H1 (cell line): Measurements from ENCODE around the gene RITA1. TPM values are rescaled to one million over a fixed set of nuclear protein-coding genes. Genes with fewer than 3 reads are reported as not detected.

Source experiments
- CTCF ChIA-PET: fragments of 300-600 bp; sonication (Branson Sonifier 250); formaldehyde crosslinking; loops from one replicate; lab custom pipeline; 2021; ENCODE audit not compliant: partially characterized antibody; lab: Charles Lee
- POLR2A ChIA-PET: fragments of 300-600 bp; sonication (Branson Sonifier 250); formaldehyde crosslinking; loops from one replicate; lab custom pipeline; 2021; ENCODE audit warnings: inconsistent platforms; ENCODE audit not compliant: partially characterized antibody; lab: Charles Lee
- DNase-seq, 2 experiments: peaks; one replicate each; pipeline versions ENCODE4 v3.0.0 to v3.0.0-alpha.2; 2010 to 2022; ENCODE audit warnings: low spot score in 2 of 2, low read depth in 1 of 2, mixed read lengths in 1 of 2
- FAIRE-seq: peaks from 2 replicates; lab custom pipeline; 2011; peaks lifted over from hg19 to GRCh38; lab: Jason Lieb, UNC
- H2AFZ ChIP-seq: 2 replicates; pipeline ENCODE4 v1.8.1; 2012; ENCODE audit warnings: low read length, inconsistent platforms
- H2AK5ac ChIP-seq: 2 replicates; pipeline ENCODE4 v1.6.1; 2013; ENCODE audit warnings: low read depth, low read length
- H2BK120ac ChIP-seq: replicated peaks from 2 replicates; pipeline ENCODE3; 2013; ENCODE audit warnings: low read depth, low read length, inconsistent platforms
- H2BK12ac ChIP-seq: 2 replicates; pipeline ENCODE4 v1.6.1; 2013; ENCODE audit warnings: low read depth, low read length
- H2BK15ac ChIP-seq: 2 replicates; pipeline ENCODE4 v1.6.1; 2013; ENCODE audit warnings: low read length
- H2BK20ac ChIP-seq: 2 replicates; pipeline ENCODE4 v1.6.1; 2013; ENCODE audit warnings: low read length
- H2BK5ac ChIP-seq: 2 replicates; pipeline ENCODE4 v1.6.1; 2013; ENCODE audit warnings: low read depth, low read length
- H3K14ac ChIP-seq: 2 replicates; pipeline ENCODE4 v1.6.1; 2013; ENCODE audit warnings: inconsistent platforms; ENCODE audit not compliant: insufficient read length
- H3K18ac ChIP-seq: 2 replicates; pipeline ENCODE4 v1.6.1; 2013; ENCODE audit warnings: low read length; ENCODE audit errors: extremely low read depth
- H3K23ac ChIP-seq: 2 replicates; pipeline ENCODE4 v1.6.1; 2013; ENCODE audit warnings: inconsistent platforms; ENCODE audit not compliant: insufficient read length
- H3K23me2 ChIP-seq: 2 replicates; pipeline ENCODE4 v1.6.1; 2013; ENCODE audit warnings: low read depth, low read length
- H3K27ac ChIP-seq: 2 replicates; pipeline ENCODE4 v1.6.1; 2011; ENCODE audit warnings: low read depth, low read length, inconsistent platforms
- H3K27me3 ChIP-seq, 4 experiments: replicated peaks in 1 of 4; 1 replicate in 1 of 4; 2 replicates in 3 of 4; pipeline versions ENCODE4 v1.6.1 to v1.8.1; 2011 to 2013; ENCODE audit warnings: low read length in 3 of 4, mild to moderate bottlenecking in 3 of 4, inconsistent platforms in 2 of 4, mixed read lengths in 2 of 4, moderate library complexity in 1 of 4; ENCODE audit not compliant: control insufficient read depth in 3 of 4, insufficient read depth in 3 of 4; ENCODE audit errors: extremely low read depth in 1 of 4
- H3K36me3 ChIP-seq, 4 experiments: 2 replicates each; pipeline versions ENCODE4 v1.6.1 to v1.8.1; 2011 to 2013; ENCODE audit warnings: mild to moderate bottlenecking in 4 of 4, low read length in 3 of 4, moderate library complexity in 2 of 4, control low read depth in 1 of 4, inconsistent platforms in 1 of 4; ENCODE audit not compliant: insufficient read depth in 4 of 4, control insufficient read depth in 2 of 4
- H3K4ac ChIP-seq: replicated peaks from 2 replicates; pipeline ENCODE3; 2013; ENCODE audit warnings: low read length, low read depth, mixed read lengths, inconsistent platforms; ENCODE audit not compliant: insufficient read length
- H3K4me1 ChIP-seq, 4 experiments: replicated peaks in 1 of 4; 1 replicate in 1 of 4; 2 replicates in 3 of 4; pipeline versions ENCODE4 v1.6.1 to v1.8.1; 2011 to 2013; ENCODE audit warnings: low read length in 3 of 4, inconsistent platforms in 2 of 4, mixed read lengths in 1 of 4; ENCODE audit not compliant: insufficient read depth in 4 of 4, control insufficient read depth in 3 of 4
- H3K4me2 ChIP-seq, 2 experiments: 2 replicates each; pipeline versions ENCODE4 v1.6.1 to v1.8.1; 2011 to 2013; ENCODE audit warnings: low read depth in 2 of 2, low read length in 2 of 2, control low read depth in 1 of 2, inconsistent platforms in 1 of 2, mild to moderate bottlenecking in 1 of 2; ENCODE audit not compliant: insufficient read depth in 1 of 2
- H3K4me3 ChIP-seq, 4 experiments: fragments of 200-600, 300-600 bp in 1 of 4; sonication (generic), shearing (Covaris generic), sonication (Bioruptor Twin) in 1 of 4; 2 replicates each; pipeline versions ENCODE4 v1.5.1 to v1.8.1; 2011 to 2016; ENCODE audit warnings: low read length in 4 of 4, low read depth in 3 of 4, control low read depth in 2 of 4, inconsistent platforms in 2 of 4, mild to moderate bottlenecking in 2 of 4, mixed read lengths in 1 of 4, moderate library complexity in 1 of 4; ENCODE audit not compliant: insufficient read depth in 2 of 4; ENCODE audit errors: extremely low read depth in 1 of 4
- H3K56ac ChIP-seq: replicated peaks from 2 replicates; pipeline ENCODE3; 2013; ENCODE audit warnings: low read depth, mild to moderate bottlenecking, mixed read lengths, low read length, inconsistent platforms; ENCODE audit not compliant: insufficient read length
- H3K79me1 ChIP-seq: 2 replicates; pipeline ENCODE4 v1.6.1; 2013; ENCODE audit warnings: low read depth, low read length, control low read depth
- H3K79me2 ChIP-seq, 2 experiments: 2 replicates each; pipeline versions ENCODE4 v1.6.1 to v1.8.1; 2012 to 2013; ENCODE audit warnings: low read length in 2 of 2, mild to moderate bottlenecking in 2 of 2, inconsistent platforms in 1 of 2; ENCODE audit not compliant: insufficient read depth in 2 of 2, control insufficient read depth in 1 of 2
- H3K9ac ChIP-seq, 4 experiments: replicated peaks in 1 of 4; 1 replicate in 1 of 4; 2 replicates in 3 of 4; pipeline versions ENCODE4 v1.6.1 to v1.8.1; 2011 to 2013; ENCODE audit warnings: low read depth in 3 of 4, low read length in 3 of 4, control low read depth in 2 of 4, mild to moderate bottlenecking in 2 of 4, moderate library complexity in 2 of 4, inconsistent platforms in 1 of 4; ENCODE audit errors: extremely low read depth in 1 of 4
- H3K9me3 ChIP-seq, 2 experiments: 2 replicates each; pipeline versions ENCODE4 v1.6.1 to v1.8.1; 2012 to 2013; ENCODE audit warnings: mild to moderate bottlenecking in 2 of 2, moderate library complexity in 2 of 2, control low read depth in 1 of 2, inconsistent platforms in 1 of 2, low read depth in 1 of 2, low read length in 1 of 2, mixed read lengths in 1 of 2; ENCODE audit not compliant: insufficient read depth in 2 of 2
- H4K20me1 ChIP-seq, 2 experiments: replicated peaks in 1 of 2; 2 replicates each; pipeline versions ENCODE3 to v1.8.1; 2011 to 2013; ENCODE audit warnings: inconsistent platforms in 2 of 2, low read length in 2 of 2, mild to moderate bottlenecking in 1 of 2; ENCODE audit not compliant: insufficient read depth in 2 of 2, control insufficient read depth in 1 of 2
- H4K5ac ChIP-seq: 2 replicates; pipeline ENCODE4 v1.6.1; 2013; ENCODE audit warnings: low read length, low read depth, mixed read lengths, inconsistent platforms; ENCODE audit not compliant: insufficient read length
- H4K8ac ChIP-seq: 2 replicates; pipeline ENCODE4 v1.8.0; 2013; ENCODE audit warnings: mild to moderate bottlenecking, moderate library complexity, low read length, inconsistent platforms; ENCODE audit not compliant: insufficient read depth; ENCODE audit errors: extremely low read depth
- H4K91ac ChIP-seq: replicated peaks from 2 replicates; pipeline ENCODE3; 2013; ENCODE audit warnings: low read length, mixed read lengths, inconsistent platforms; ENCODE audit not compliant: insufficient read length
- ASH2L ChIP-seq: fragments of 200-600, 300-600 bp; sonication (generic); IDR thresholded peaks from one replicate; pipeline ENCODE4 v1.7.1; 2017; ENCODE audit warnings: low read length
- BACH1 ChIP-seq: IDR thresholded peaks from 2 replicates; pipeline ENCODE4 v1.6.1; 2012; ENCODE audit warnings: low read length, improper control_type of control experiment
- CBX8 ChIP-seq: fragments of 300-800, 300-1000 bp; sonication (generic); IDR thresholded peaks from 2 replicates; pipeline ENCODE4 v1.7.1; 2016; ENCODE audit warnings: low read depth, low read length, borderline replicate concordance
- CEBPB ChIP-seq: IDR thresholded peaks from 2 replicates; pipeline ENCODE4 v1.6.1; 2012; ENCODE audit warnings: low read depth, low read length
- FOSL1 ChIP-seq: IDR thresholded peaks from 2 replicates; pipeline ENCODE4 v1.6.1; 2011; ENCODE audit warnings: mild to moderate bottlenecking, low read depth, low read length, moderate library complexity; ENCODE audit not compliant: insufficient read depth
- GABPA ChIP-seq: IDR thresholded peaks from 2 replicates; pipeline ENCODE4 v1.6.1; 2011; ENCODE audit warnings: mild to moderate bottlenecking, low read length, moderate library complexity, borderline replicate concordance; ENCODE audit not compliant: insufficient read depth
- GTF2F1 ChIP-seq: IDR thresholded peaks from 2 replicates; pipeline ENCODE4 v1.6.1; 2012; ENCODE audit warnings: low read depth, low read length, improper control_type of control experiment, borderline replicate concordance
- HDAC2 ChIP-seq, 2 experiments: fragments of 300-600 bp in 1 of 2; sonication (generic) in 1 of 2; IDR thresholded peaks; 2 replicates each; pipeline ENCODE4 v1.6.1; 2011 to 2012; ENCODE audit warnings: low read depth in 2 of 2, low read length in 2 of 2, mild to moderate bottlenecking in 2 of 2, moderate library complexity in 2 of 2, borderline replicate concordance in 1 of 2, inconsistent platforms in 1 of 2
- KDM1A ChIP-seq: fragments of 200-600, 300-600 bp; sonication (generic); IDR thresholded peaks from 2 replicates; pipeline ENCODE4 v1.7.1; 2016; ENCODE audit warnings: mild to moderate bottlenecking, low read length, borderline replicate concordance
- PHF8 ChIP-seq: fragments of 200-600 bp; sonication (generic); conservative IDR thresholded peaks from 2 replicates; pipeline ENCODE4 v1.7.1; 2012; ENCODE audit warnings: low read depth, mild to moderate bottlenecking, inconsistent platforms, low read length, moderate library complexity
- RNF2 ChIP-seq: fragments of 200-900, 300-1000 bp; sonication (generic); IDR thresholded peaks from 2 replicates; pipeline ENCODE4 v1.7.1; 2016; ENCODE audit warnings: borderline replicate concordance, low read depth, mild to moderate bottlenecking, antibody characterized with exemption, low read length; ENCODE audit not compliant: poor library complexity, severe bottlenecking; ENCODE audit errors: missing control alignments
- RXRA ChIP-seq: IDR thresholded peaks from 2 replicates; pipeline ENCODE4 v1.6.1; 2011; ENCODE audit warnings: low read depth, mild to moderate bottlenecking, low read length, moderate library complexity; ENCODE audit not compliant: insufficient read depth
- SRF ChIP-seq: IDR thresholded peaks from 2 replicates; pipeline ENCODE4 v1.6.1; 2011; ENCODE audit warnings: mild to moderate bottlenecking, low read depth, low read length, moderate library complexity
- YY1 ChIP-seq: IDR thresholded peaks from 2 replicates; pipeline ENCODE4 v1.6.1; 2011; ENCODE audit warnings: low read depth, mild to moderate bottlenecking, low read length
- WGBS, 2 experiments: shearing (Covaris generic) in 1 of 2; methylation state at CpG; one replicate each; pipeline versions ENCODE4 v1.1.6 to v1.1.7; 2013 to 2015; ENCODE audit warnings: low lambda C conversion rate in 2 of 2, mixed read lengths in 2 of 2, inconsistent platforms in 1 of 2, low coverage in 1 of 2, missing lambda C conversion rate in 1 of 2; ENCODE audit not compliant: insufficient replicate concordance in 2 of 2, insufficient coverage in 1 of 2, insufficient read length in 1 of 2; ENCODE audit errors: extremely low coverage in 1 of 2, missing lambda C conversion rate in 1 of 2; 5-methylcytosine and 5-hydroxymethylcytosine counted together
- polyA plus RNA-seq, 7 experiments: library from polyadenylated mRNA; depleted of rRNA in 3 of 7; stranded (reverse) in 5 of 7; unstranded in 2 of 7; fragments of >200 nt in 5 of 7; fragments of 200-250 nt in 2 of 7; gene quantifications; 1 replicate in 5 of 7; 2 replicates in 1 of 7; 4 replicates in 1 of 7; pipeline versions ENCODE4 v1.2.1 to v1.2.3, GENCODE V29; 2011 to 2013; ENCODE audit warnings: missing spikeins in 2 of 7, mixed read lengths in 2 of 7
- total RNA-seq: library from RNA; stranded (reverse); fragmentation: NEBNext Ultra II Directional; extraction: Animal tissue kit (Norgen Biotek cat#: 25700); gene quantifications from 2 replicates; pipeline ENCODE4 v1.2.1, GENCODE V29; 2021

RITA1 gene
- total and polyA plus RNA-seq, 2 of the 8 experiments (the other 6 are each of a cell fraction or from before 2014, with no cell fraction given) = 24.1 to 25.8 TPM

DNA sequence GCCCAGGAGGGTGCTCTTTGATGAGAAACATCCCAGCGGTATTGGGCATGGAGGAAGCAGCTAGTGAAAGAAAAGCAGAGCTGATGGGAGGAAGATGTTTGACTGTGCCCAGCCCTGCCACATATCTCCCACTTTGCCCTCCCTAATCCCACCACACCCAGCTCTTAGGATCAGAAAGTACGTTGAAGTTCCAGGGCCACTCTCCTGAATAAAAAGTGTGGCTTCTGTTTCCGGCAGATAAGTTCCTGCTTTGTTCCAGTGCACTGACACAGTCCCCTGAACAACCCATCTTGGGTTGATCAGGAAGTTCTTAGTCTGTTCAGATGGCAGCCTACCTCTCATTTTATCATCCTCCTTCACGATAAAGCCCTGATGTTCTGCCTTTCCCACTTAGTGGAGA lies 52.2 kb downstream of the RITA1 start:
- no peaks in the 10 kb centered on the region; a peak in 1 of 4 replicates for H3K79me2 ChIP-seq
- H3K4me3 ChIP-seq = no peak overlapping the region

More for the DNA sequence above, 52.2 kb downstream of the RITA1 start:
- no peak overlapping the region for H3K56ac ChIP-seq
- H2AFZ ChIP-seq = no peak overlapping the region
- H2BK20ac ChIP-seq = no peak overlapping the region
- H3K23me2 ChIP-seq = no peaks in the 10 kb centered on the region; the same call in 1 of the 2 replicates
- DNase-seq (no peak), FAIRE-seq (no peak)
- peaks cover 6 to 13% (median 9%) of the 10 kb centered on the region in 4 experiments for H3K4me1 ChIP-seq
- no peaks in the 10 kb centered on the region for H3K27me3 ChIP-seq
- CTCF ChIA-PET = interaction anchor here (1.2 kb wide), 1 partner anchor 42 kb away, joined by 3 read pairs; no protein-coding TSS in a partner anchor
- no peak overlapping the region for H4K5ac ChIP-seq
- H3K4me2 ChIP-seq = no peak overlapping the region
- H4K8ac ChIP-seq = no peak overlapping the region
- H3K9me3 ChIP-seq = no peaks in the 10 kb centered on the region
- no peak overlapping the region for H2BK120ac ChIP-seq
- H2BK5ac ChIP-seq = no peak overlapping the region
- H3K36me3 ChIP-seq = no peaks in the 10 kb centered on the region
- H3K4ac ChIP-seq = no peak overlapping the region
- H4K20me1 ChIP-seq = no peaks in the 10 kb centered on the region
- no peaks in the 10 kb centered on the region; the same call in 1 of the 2 replicates for H3K79me1 ChIP-seq
- no peak overlapping the region for H4K91ac ChIP-seq
- POLR2A ChIA-PET = interaction anchor here (1.0 to 4.9 kb wide), 3 partner anchors 12 to 17 kb away, joined by 3 to 16 read pairs (median 3); partner anchors contain the start of gene TPCN1
- no peak overlapping the region for H2BK15ac ChIP-seq
- H2BK12ac ChIP-seq = no peak overlapping the region
- 90% methylated on average over 4 of the region's 4 CpGs; no CpG with 5 or more reads in 1 of the 2 experiments for WGBS, 2 experiments
- H3K27ac ChIP-seq = no peak overlapping the region
- H3K23ac ChIP-seq = no peak overlapping the region
- no peak overlapping the region for H3K9ac ChIP-seq
- H3K18ac ChIP-seq = no peak overlapping the region
- H2AK5ac ChIP-seq = no peak overlapping the region
- H3K14ac ChIP-seq = no peak overlapping the region
- no peak for TF ChIP-seq BACH1
- TF ChIP-seq SRF = no peak
- TF ChIP-seq KDM1A = no peak
- TF ChIP-seq RXRA = no peak
- TF ChIP-seq YY1 = no peak
- no peak for TF ChIP-seq FOSL1
- no peak for TF ChIP-seq GTF2F1
- TF ChIP-seq GABPA = no peak
- no peak for TF ChIP-seq CEBPB
- TF ChIP-seq CBX8 = no peak
- no peak for TF ChIP-seq RNF2
- TF ChIP-seq ASH2L = no peak
- no peak for TF ChIP-seq PHF8
- TF ChIP-seq HDAC2 (IDR thresholded peaks at IDR 0.05; ENCODE audit: borderline replicate concordance in 1 of 2, low read depth in 2 of 2, low read length in 2 of 2) = no peak
